HCT116 (cell line): ENCODE measurements around the gene C6orf132. TPM values are rescaled to one million over a fixed set of nuclear protein-coding genes. Genes with fewer than 3 reads are reported as not detected.

Experiments
- ATAC-seq: fragments of 200-7000 bp; cut with Tn5 transposase; 2 replicates; pipeline ENCODE4 v1.9.1; 2020; ENCODE audit warnings: mild to moderate bottlenecking, moderate library complexity
- BruUV-seq: library from RNA; stranded (reverse); fragments of 400-500 nt; replicated peaks from 2 replicates; lab custom pipeline; 2021; lab: Mats Ljungman, UMichigan
- CTCF ChIA-PET: fragments of 300-600 bp; sonication (Branson Sonifier 250); formaldehyde crosslinking; loops from one replicate; lab custom pipeline; 2021; ENCODE audit warnings: antibody characterized with exemption; lab: Charles Lee
- POLR2A ChIA-PET: fragments of 300-600, 350-600 bp; sonication (Branson Sonifier 250); formaldehyde crosslinking; loops from one replicate; lab custom pipeline; 2021; ENCODE audit warnings: antibody characterized with exemption; lab: Charles Lee
- RAD21 ChIA-PET, 2 experiments: fragments of 300-600 bp; sonication (Branson Sonifier 250); formaldehyde crosslinking; loops; one replicate each; lab custom pipeline; 2023; ENCODE audit warnings: low total read pairs in 2 of 2; ENCODE audit not compliant: uncharacterized antibody in 2 of 2, unreplicated experiment in 2 of 2, low non-redundant PET in 1 of 2; lab: Charles Lee
- DNase-seq: peaks from one replicate; pipeline ENCODE4 v3.0.0-alpha.2; 2010; ENCODE audit warnings: low read depth, low spot score
- H2AFZ ChIP-seq: fragments of 200-600 bp; shearing (Covaris generic), sonication (generic); 2 replicates; pipeline ENCODE4 v1.6.1; 2017; ENCODE audit warnings: low read depth, mixed run types, mixed read lengths, antibody characterized with exemption, low read length; ENCODE audit not compliant: poor library complexity, severe bottlenecking
- H3K27ac ChIP-seq: 2 replicates; pipeline ENCODE4 v1.5.1; 2012; ENCODE audit warnings: low read depth, low read length
- H3K27me3 ChIP-seq: fragments of 200-600 bp; sonication (generic); 2 replicates; pipeline ENCODE4 v1.6.1; 2016; ENCODE audit warnings: mixed run types, low read length, mixed read lengths; ENCODE audit not compliant: insufficient read depth
- H3K36me3 ChIP-seq, 2 experiments: fragments of 200-500 bp in 1 of 2; fragments of 200-600 bp in 1 of 2; sonication (Bioruptor generic) in 1 of 2; sonication (generic) in 1 of 2; 2 replicates each; pipeline versions ENCODE4 v1.5.1 to v1.6.1; 2014 to 2016; ENCODE audit warnings: low read length in 2 of 2, inconsistent platforms in 1 of 2, mixed read lengths in 1 of 2, mixed run types in 1 of 2; ENCODE audit not compliant: insufficient read depth in 2 of 2, control insufficient read depth in 1 of 2
- H3K4me1 ChIP-seq, 2 experiments: fragments of 200-600 bp in 1 of 2; sonication (generic) in 1 of 2; 2 replicates each; pipeline versions ENCODE4 v1.5.1 to v1.6.1; 2012 to 2017; ENCODE audit warnings: low read length in 2 of 2, inconsistent platforms in 1 of 2, mild to moderate bottlenecking in 1 of 2, mixed read lengths in 1 of 2, mixed run types in 1 of 2, moderate library complexity in 1 of 2; ENCODE audit not compliant: insufficient read depth in 2 of 2, control insufficient read depth in 1 of 2
- H3K4me2 ChIP-seq: fragments of 200-600 bp; sonication (generic); 2 replicates; pipeline ENCODE4 v1.6.1; 2017; ENCODE audit warnings: mixed run types, low read length, mixed read lengths
- H3K4me3 ChIP-seq, 2 experiments: fragments of 200-600 bp in 1 of 2; sonication (generic) in 1 of 2; replicated peaks in 1 of 2; 2 replicates each; pipeline ENCODE4 v1.5.1; 2011 to 2016; ENCODE audit warnings: low read length in 2 of 2, control low read depth in 1 of 2, low read depth in 1 of 2, mild to moderate bottlenecking in 1 of 2, mixed read lengths in 1 of 2, mixed run types in 1 of 2
- H3K79me2 ChIP-seq: fragments of 200-600 bp; sonication (generic); 2 replicates; pipeline ENCODE4 v1.6.1; 2017; ENCODE audit warnings: mild to moderate bottlenecking, mixed run types, low read length, moderate library complexity, mixed read lengths; ENCODE audit not compliant: insufficient read depth
- H3K9ac ChIP-seq: fragments of 200-600 bp; sonication (generic); 2 replicates; pipeline ENCODE4 v1.6.1; 2016; ENCODE audit warnings: low read length, mixed read lengths
- H3K9me2 ChIP-seq: fragments of 200-600 bp; sonication (generic), shearing (Covaris generic); 2 replicates; pipeline ENCODE4 v1.6.1; 2017; ENCODE audit warnings: mixed run types, mild to moderate bottlenecking, moderate library complexity; ENCODE audit not compliant: insufficient read depth
- H3K9me3 ChIP-seq, 2 experiments: fragments of 200-500 bp in 1 of 2; fragments of 200-600 bp in 1 of 2; sonication (Bioruptor generic) in 1 of 2; sonication (generic) in 1 of 2; 2 replicates each; pipeline ENCODE4 v1.6.1; 2014 to 2017; ENCODE audit warnings: low read length in 2 of 2, mixed read lengths in 2 of 2, inconsistent platforms in 1 of 2, low read depth in 1 of 2, mild to moderate bottlenecking in 1 of 2, mixed run types in 1 of 2, moderate library complexity in 1 of 2; ENCODE audit not compliant: control insufficient read depth in 1 of 2, insufficient read depth in 1 of 2
- H4K20me1 ChIP-seq: fragments of 200-600 bp; sonication (generic), shearing (Covaris generic); 2 replicates; pipeline ENCODE4 v1.6.1; 2017; ENCODE audit warnings: mixed run types, mild to moderate bottlenecking, moderate library complexity; ENCODE audit not compliant: insufficient read depth
- EZH2 ChIP-seq: fragments of 200-600 bp; sonication (generic); IDR thresholded peaks from 2 replicates; pipeline ENCODE4 v1.6.1; 2017; ENCODE audit warnings: antibody characterized with exemption, mixed run types
- POLR2A ChIP-seq: IDR thresholded peaks from 2 replicates; pipeline ENCODE4 v1.7.0; 2011; ENCODE audit warnings: borderline replicate concordance; ENCODE audit not compliant: insufficient read depth, insufficient read length; ENCODE audit errors: extremely low read depth
- ZFX ChIP-seq: fragments of 450-650 bp; IDR thresholded peaks from 2 replicates; pipeline ENCODE4 v1.6.1; 2017
- intact Hi-C: fragments of 100-400 bp; cut with micrococcal nuclease; formaldehyde crosslinking; loops from 2 replicates; pipeline ENCODE4 v1.10.0; 2022
- total RNA-seq: library from RNA; stranded (reverse); gene quantifications from one replicate; pipeline ENCODE4 v1.2.1, GENCODE V29; 2021; ENCODE audit not compliant: unreplicated experiment
- TF ChIP-seq, protein P1 (sequence below): IDR thresholded peaks from 2 replicates; pipeline ENCODE4 v1.6.1; 2012
- TF ChIP-seq, protein P2 (sequence below), 3 experiments: fragments of 200-600 bp in 1 of 3; sonication (generic) in 1 of 3; IDR thresholded peaks in 2 of 3; conservative IDR thresholded peaks in 1 of 3; 2 replicates each; pipeline ENCODE4 v1.5.1; 2012 to 2017; ENCODE audit warnings: low read depth in 2 of 3, low read length in 2 of 3, antibody characterized with exemption in 1 of 3, borderline replicate concordance in 1 of 3, control low read depth in 1 of 3, mild to moderate bottlenecking in 1 of 3, mixed read lengths in 1 of 3, mixed run types in 1 of 3, moderate library complexity in 1 of 3; ENCODE audit not compliant: insufficient read depth in 1 of 3
- TF ChIP-seq, protein P3 (sequence below): IDR thresholded peaks from 2 replicates; pipeline ENCODE4 v1.6.1; 2012
- TF ChIP-seq, protein P4 (sequence below): IDR thresholded peaks from 2 replicates; pipeline ENCODE4 v1.6.1; 2011; ENCODE audit warnings: mild to moderate bottlenecking, low read length, moderate library complexity; ENCODE audit not compliant: insufficient replicate concordance; ENCODE audit errors: extremely low read depth
- TF ChIP-seq, protein P5 (sequence below): IDR thresholded peaks from 2 replicates; pipeline ENCODE4 v1.6.1; 2012; ENCODE audit warnings: low read depth

C6orf132 gene
- total RNA-seq, 1 experiment from 2014 or later: 18.9 TPM

DNA sequence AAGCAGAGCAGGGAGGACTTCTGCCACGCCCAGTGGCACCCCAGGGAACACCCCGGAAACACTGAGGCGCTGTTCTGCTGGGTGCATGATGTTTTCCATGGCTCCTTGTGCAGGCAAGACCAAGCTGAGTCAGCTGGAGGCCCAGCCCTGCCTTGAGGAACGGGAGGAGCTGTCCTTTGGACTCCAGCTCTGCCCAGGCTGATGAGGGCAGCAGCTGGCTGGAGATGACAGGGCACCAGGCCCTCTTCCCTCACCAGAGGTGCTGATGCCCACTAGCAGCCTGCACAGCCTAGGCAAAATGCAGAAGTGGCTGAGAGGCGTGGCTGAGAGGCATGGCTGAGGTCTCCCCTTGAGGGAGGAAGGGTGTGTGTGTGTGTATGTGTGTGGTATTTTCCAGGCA, 2.4 kb downstream of the C6orf132 start:
- peak overlapping the region; percentile 89 for H3K27ac ChIP-seq
- H3K4me3 ChIP-seq: 0 out of 4 replicates have a peak overlapping the region, but pooled peaks of 1 of the 2 experiments have one; percentile 15
- ChIA-PET CTCF (no interaction called here), POLR2A (interaction anchor here (1.5 kb wide), 1 partner anchor 39 kb away, joined by 3 read pairs; no protein-coding TSS in a partner anchor), RAD21 (interaction anchor here in 1 of 2 experiments (0.9 kb wide), 1 partner anchor 39 kb away, joined by 4 read pairs; no protein-coding TSS in a partner anchor)
- no peaks in the 10 kb centered on the region for H3K9me3 ChIP-seq
- ATAC-seq (peak; percentile 8; the same call in 1 of the 2 replicates), DNase-seq (no peak)
- BruUV-seq: no TSS peak
- TF ChIP-seq, protein P1, sequence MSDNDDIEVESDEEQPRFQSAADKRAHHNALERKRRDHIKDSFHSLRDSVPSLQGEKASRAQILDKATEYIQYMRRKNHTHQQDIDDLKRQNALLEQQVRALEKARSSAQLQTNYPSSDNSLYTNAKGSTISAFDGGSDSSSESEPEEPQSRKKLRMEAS: no peak
- TF ChIP-seq, protein P2, sequence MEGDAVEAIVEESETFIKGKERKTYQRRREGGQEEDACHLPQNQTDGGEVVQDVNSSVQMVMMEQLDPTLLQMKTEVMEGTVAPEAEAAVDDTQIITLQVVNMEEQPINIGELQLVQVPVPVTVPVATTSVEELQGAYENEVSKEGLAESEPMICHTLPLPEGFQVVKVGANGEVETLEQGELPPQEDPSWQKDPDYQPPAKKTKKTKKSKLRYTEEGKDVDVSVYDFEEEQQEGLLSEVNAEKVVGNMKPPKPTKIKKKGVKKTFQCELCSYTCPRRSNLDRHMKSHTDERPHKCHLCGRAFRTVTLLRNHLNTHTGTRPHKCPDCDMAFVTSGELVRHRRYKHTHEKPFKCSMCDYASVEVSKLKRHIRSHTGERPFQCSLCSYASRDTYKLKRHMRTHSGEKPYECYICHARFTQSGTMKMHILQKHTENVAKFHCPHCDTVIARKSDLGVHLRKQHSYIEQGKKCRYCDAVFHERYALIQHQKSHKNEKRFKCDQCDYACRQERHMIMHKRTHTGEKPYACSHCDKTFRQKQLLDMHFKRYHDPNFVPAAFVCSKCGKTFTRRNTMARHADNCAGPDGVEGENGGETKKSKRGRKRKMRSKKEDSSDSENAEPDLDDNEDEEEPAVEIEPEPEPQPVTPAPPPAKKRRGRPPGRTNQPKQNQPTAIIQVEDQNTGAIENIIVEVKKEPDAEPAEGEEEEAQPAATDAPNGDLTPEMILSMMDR (IDR thresholded peaks at IDR 0.05 in 2 of 3, conservative IDR thresholded peaks at IDR 0.05 in 1 of 3; ENCODE audit: borderline replicate concordance in 1 of 3, insufficient read depth in 1 of 3, low read depth in 2 of 3, low read length in 2 of 3): no peak
- TF ChIP-seq POLR2A (no peak), EZH2 (no peak), ZFX (no peak)
- TF ChIP-seq, protein P3, sequence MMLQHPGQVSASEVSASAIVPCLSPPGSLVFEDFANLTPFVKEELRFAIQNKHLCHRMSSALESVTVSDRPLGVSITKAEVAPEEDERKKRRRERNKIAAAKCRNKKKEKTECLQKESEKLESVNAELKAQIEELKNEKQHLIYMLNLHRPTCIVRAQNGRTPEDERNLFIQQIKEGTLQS: no peak
- TF ChIP-seq, protein P4, sequence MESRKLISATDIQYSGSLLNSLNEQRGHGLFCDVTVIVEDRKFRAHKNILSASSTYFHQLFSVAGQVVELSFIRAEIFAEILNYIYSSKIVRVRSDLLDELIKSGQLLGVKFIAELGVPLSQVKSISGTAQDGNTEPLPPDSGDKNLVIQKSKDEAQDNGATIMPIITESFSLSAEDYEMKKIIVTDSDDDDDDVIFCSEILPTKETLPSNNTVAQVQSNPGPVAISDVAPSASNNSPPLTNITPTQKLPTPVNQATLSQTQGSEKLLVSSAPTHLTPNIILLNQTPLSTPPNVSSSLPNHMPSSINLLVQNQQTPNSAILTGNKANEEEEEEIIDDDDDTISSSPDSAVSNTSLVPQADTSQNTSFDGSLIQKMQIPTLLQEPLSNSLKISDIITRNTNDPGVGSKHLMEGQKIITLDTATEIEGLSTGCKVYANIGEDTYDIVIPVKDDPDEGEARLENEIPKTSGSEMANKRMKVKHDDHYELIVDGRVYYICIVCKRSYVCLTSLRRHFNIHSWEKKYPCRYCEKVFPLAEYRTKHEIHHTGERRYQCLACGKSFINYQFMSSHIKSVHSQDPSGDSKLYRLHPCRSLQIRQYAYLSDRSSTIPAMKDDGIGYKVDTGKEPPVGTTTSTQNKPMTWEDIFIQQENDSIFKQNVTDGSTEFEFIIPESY: no peak
- TF ChIP-seq, protein P5, sequence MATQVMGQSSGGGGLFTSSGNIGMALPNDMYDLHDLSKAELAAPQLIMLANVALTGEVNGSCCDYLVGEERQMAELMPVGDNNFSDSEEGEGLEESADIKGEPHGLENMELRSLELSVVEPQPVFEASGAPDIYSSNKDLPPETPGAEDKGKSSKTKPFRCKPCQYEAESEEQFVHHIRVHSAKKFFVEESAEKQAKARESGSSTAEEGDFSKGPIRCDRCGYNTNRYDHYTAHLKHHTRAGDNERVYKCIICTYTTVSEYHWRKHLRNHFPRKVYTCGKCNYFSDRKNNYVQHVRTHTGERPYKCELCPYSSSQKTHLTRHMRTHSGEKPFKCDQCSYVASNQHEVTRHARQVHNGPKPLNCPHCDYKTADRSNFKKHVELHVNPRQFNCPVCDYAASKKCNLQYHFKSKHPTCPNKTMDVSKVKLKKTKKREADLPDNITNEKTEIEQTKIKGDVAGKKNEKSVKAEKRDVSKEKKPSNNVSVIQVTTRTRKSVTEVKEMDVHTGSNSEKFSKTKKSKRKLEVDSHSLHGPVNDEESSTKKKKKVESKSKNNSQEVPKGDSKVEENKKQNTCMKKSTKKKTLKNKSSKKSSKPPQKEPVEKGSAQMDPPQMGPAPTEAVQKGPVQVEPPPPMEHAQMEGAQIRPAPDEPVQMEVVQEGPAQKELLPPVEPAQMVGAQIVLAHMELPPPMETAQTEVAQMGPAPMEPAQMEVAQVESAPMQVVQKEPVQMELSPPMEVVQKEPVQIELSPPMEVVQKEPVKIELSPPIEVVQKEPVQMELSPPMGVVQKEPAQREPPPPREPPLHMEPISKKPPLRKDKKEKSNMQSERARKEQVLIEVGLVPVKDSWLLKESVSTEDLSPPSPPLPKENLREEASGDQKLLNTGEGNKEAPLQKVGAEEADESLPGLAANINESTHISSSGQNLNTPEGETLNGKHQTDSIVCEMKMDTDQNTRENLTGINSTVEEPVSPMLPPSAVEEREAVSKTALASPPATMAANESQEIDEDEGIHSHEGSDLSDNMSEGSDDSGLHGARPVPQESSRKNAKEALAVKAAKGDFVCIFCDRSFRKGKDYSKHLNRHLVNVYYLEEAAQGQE: no peak
- H3K4me2 ChIP-seq: peak overlapping the region; percentile 100
- H3K9ac ChIP-seq: peak overlapping the region; percentile 93
- H3K79me2 ChIP-seq: peaks cover 63% of the 10 kb centered on the region
- no peaks in the 10 kb centered on the region for H3K27me3 ChIP-seq
- peaks cover 68 to 81% of the 10 kb centered on the region in 2 experiments for H3K4me1 ChIP-seq
- peaks cover 0 to 5% of the 10 kb centered on the region in 2 experiments; a peak in 1 of 4 replicates for H3K36me3 ChIP-seq
- no peak overlapping the region for H2AFZ ChIP-seq
- H3K9me2 ChIP-seq: no peaks in the 10 kb centered on the region
- intact Hi-C loops: loop anchor here (5.0 kb wide), 1 partner anchor 38 kb away; no protein-coding TSS in a partner anchor
- H4K20me1 ChIP-seq: no peaks in the 10 kb centered on the region
